PFSK-1 (cell line): Measurements from ENCODE around the gene CTNNA3.

Source experiments
- FOXP2 ChIP-seq: optimal IDR thresholded peaks from 2 replicates; pipeline ENCODE3; 2011; ENCODE audit warnings: borderline replicate concordance, control low read depth, inconsistent platforms; ENCODE audit not compliant: insufficient read depth; ENCODE audit errors: extremely low read length, extremely low read depth
- POLR2AphosphoS5 ChIP-seq: IDR thresholded peaks from 2 replicates; pipeline ENCODE4 v1.6.1; 2012; ENCODE audit warnings: low read depth, mild to moderate bottlenecking, control low read depth, low read length, moderate library complexity
- SIN3A ChIP-seq: IDR thresholded peaks from 2 replicates; pipeline ENCODE4 v1.6.1; 2012; ENCODE audit warnings: mild to moderate bottlenecking, low read length, moderate library complexity, borderline replicate concordance; ENCODE audit not compliant: insufficient read depth
- TAF1 ChIP-seq: IDR thresholded peaks from 2 replicates; pipeline ENCODE4 v1.6.1; 2012; ENCODE audit warnings: low read length, control low read depth, borderline replicate concordance; ENCODE audit not compliant: insufficient read depth
- TF ChIP-seq, protein P1 (sequence below), 2 experiments: IDR thresholded peaks; 2 replicates each; pipeline versions ENCODE4 v1.6.1 to v1.8.0; 2011 to 2012; ENCODE audit warnings: low read depth in 2 of 2, low read length in 2 of 2, control low read depth in 1 of 2, inconsistent platforms in 1 of 2, mild to moderate bottlenecking in 1 of 2, moderate library complexity in 1 of 2; ENCODE audit not compliant: insufficient read depth in 1 of 2

The CTNNA3 gene

GRCh38 chr10:67664942-67665341 is 31.1 kb downstream of the CTNNA3 start:
- TF ChIP-seq SIN3A (no peak), FOXP2 (no peak)

GRCh38 chr10:67663449-67664087 is 32.4 kb downstream of the CTNNA3 start:
- TF ChIP-seq SIN3A (no peak), TAF1 (no peak), POLR2AphosphoS5 (no peak), FOXP2 (no peak)
- TF ChIP-seq, protein P1, sequence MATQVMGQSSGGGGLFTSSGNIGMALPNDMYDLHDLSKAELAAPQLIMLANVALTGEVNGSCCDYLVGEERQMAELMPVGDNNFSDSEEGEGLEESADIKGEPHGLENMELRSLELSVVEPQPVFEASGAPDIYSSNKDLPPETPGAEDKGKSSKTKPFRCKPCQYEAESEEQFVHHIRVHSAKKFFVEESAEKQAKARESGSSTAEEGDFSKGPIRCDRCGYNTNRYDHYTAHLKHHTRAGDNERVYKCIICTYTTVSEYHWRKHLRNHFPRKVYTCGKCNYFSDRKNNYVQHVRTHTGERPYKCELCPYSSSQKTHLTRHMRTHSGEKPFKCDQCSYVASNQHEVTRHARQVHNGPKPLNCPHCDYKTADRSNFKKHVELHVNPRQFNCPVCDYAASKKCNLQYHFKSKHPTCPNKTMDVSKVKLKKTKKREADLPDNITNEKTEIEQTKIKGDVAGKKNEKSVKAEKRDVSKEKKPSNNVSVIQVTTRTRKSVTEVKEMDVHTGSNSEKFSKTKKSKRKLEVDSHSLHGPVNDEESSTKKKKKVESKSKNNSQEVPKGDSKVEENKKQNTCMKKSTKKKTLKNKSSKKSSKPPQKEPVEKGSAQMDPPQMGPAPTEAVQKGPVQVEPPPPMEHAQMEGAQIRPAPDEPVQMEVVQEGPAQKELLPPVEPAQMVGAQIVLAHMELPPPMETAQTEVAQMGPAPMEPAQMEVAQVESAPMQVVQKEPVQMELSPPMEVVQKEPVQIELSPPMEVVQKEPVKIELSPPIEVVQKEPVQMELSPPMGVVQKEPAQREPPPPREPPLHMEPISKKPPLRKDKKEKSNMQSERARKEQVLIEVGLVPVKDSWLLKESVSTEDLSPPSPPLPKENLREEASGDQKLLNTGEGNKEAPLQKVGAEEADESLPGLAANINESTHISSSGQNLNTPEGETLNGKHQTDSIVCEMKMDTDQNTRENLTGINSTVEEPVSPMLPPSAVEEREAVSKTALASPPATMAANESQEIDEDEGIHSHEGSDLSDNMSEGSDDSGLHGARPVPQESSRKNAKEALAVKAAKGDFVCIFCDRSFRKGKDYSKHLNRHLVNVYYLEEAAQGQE (IDR thresholded peaks at IDR 0.05; ENCODE audit: insufficient read depth in 1 of 2, low read depth in 2 of 2, low read length in 2 of 2), result no peak

DNA sequence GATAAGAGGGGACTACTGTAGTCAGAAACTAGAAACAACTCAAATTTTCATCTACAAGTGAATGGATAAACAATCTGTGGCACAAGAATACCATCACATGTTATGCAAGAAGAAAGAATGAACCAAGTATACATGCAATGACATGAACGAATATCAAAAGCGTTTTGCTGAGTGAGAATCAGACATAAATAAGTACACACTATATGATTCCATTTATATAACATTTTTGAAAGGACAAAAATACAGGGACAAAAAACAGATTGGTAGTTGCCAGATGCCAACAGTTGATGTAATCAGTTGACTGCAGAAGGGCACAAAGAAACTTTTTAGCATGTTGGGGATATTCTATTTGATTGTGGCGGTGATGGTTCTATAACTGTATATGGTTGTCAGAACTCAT is 33.6 kb downstream of the CTNNA3 start:
- TF ChIP-seq, protein P1 (IDR thresholded peaks at IDR 0.05; ENCODE audit: insufficient read depth in 1 of 2, low read depth in 2 of 2, low read length in 2 of 2), result no peak
- TF ChIP-seq SIN3A (no peak), POLR2AphosphoS5 (no peak), TAF1 (no peak), FOXP2 (no peak)

DNA sequence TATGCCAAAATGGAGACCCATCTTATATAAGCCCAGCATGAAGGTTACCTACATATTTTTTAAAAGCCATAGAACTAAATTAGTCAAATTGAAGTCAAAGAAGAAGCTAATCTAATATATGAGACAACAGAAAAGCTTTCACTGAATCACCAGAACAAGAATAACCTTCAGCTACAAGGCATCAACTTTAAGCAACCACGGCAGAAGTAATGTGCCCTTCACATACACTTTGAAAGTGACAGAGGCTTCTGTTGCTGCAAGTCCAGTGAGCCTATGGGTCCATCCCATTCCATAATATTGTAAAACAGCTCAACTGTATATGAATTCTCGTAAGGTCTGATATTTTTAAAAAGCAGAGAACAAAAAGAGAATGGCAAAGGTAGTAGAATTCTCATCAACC is 36.5 kb downstream of the CTNNA3 start:
- no peak for TF ChIP-seq POLR2AphosphoS5
- no peak for TF ChIP-seq SIN3A
- TF ChIP-seq TAF1, result no peak
- no peak for TF ChIP-seq FOXP2
- TF ChIP-seq, protein P1 (IDR thresholded peaks at IDR 0.05; ENCODE audit: insufficient read depth in 1 of 2, low read depth in 2 of 2, low read length in 2 of 2), result no peak

DNA sequence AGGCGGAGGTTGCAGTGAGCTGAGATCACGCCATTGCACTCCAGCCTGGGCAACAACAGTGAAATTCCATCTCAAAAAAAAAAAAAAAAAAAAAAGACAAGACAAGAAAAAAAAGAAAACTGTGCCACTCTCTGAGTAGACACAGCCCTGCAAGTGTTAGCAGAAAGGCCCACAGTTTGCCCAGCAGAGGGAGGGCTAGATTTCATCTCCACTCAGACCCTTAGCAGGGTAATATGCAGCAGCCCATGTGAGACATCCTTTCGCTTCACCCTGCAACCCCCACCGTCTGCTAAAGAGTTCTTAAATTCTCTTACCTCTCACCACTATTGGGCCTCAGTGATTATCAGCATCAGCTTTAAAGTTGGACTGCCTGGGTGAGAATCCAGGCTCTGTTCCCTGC is 38.2 kb downstream of the CTNNA3 start:
- TF ChIP-seq TAF1 (no peak), FOXP2 (no peak), POLR2AphosphoS5 (no peak), SIN3A (no peak)
- TF ChIP-seq, protein P1 (IDR thresholded peaks at IDR 0.05; ENCODE audit: insufficient read depth in 1 of 2, low read depth in 2 of 2, low read length in 2 of 2), result no peak
